WERI-Rb-1 (cell line): ENCODE data around the gene SIAH2.

Source experiments
- DNase-seq: peaks from one replicate; pipeline ENCODE4 v3.0.0-alpha.2; 2020
- H3K27ac ChIP-seq: fragments of 250-450 bp; sonication (Bioruptor Pico); 2 replicates; pipeline ENCODE4 v1.5.1; 2020; ENCODE audit warnings: mild to moderate bottlenecking, moderate library complexity
- H3K27me3 ChIP-seq: fragments of 250-450 bp; sonication (Bioruptor Pico); 2 replicates; pipeline ENCODE4 v1.5.1; 2021; ENCODE audit warnings: mild to moderate bottlenecking, low read depth, moderate library complexity; ENCODE audit not compliant: insufficient read depth, severe bottlenecking
- H3K36me3 ChIP-seq: fragments of 250-450 bp; sonication (Bioruptor Pico); 2 replicates; pipeline ENCODE4 v1.5.1; 2020; ENCODE audit warnings: mild to moderate bottlenecking, moderate library complexity
- H3K4me3 ChIP-seq: 2 replicates; pipeline ENCODE4 v1.5.1; 2011; ENCODE audit warnings: low read depth, mild to moderate bottlenecking, control low read depth, low read length
- H3K9me3 ChIP-seq: fragments of 250-450 bp; sonication (Bioruptor Pico); 2 replicates; pipeline ENCODE4 v1.5.1; 2021; ENCODE audit warnings: mild to moderate bottlenecking, moderate library complexity; ENCODE audit not compliant: severe bottlenecking
- TF ChIP-seq, protein P1 (sequence below): IDR thresholded peaks from 2 replicates; pipeline ENCODE4 v1.5.1; 2011; ENCODE audit warnings: low read depth, mild to moderate bottlenecking, control low read depth, inconsistent platforms, low read length

The SIAH2 gene

GRCh38 chr3:150697646-150698045, 65.3 kb downstream of the SIAH2 start:
- no peak for DNase-seq
- Histone ChIP-seq H3K4me3 (no peak overlapping the region), H3K27me3 (peaks cover 32% of the 10 kb centered on the region), H3K36me3 (no peaks in the 10 kb centered on the region), H3K27ac (no peak overlapping the region), H3K9me3 (peaks cover 6% of the 10 kb centered on the region)
- TF ChIP-seq, protein P1, sequence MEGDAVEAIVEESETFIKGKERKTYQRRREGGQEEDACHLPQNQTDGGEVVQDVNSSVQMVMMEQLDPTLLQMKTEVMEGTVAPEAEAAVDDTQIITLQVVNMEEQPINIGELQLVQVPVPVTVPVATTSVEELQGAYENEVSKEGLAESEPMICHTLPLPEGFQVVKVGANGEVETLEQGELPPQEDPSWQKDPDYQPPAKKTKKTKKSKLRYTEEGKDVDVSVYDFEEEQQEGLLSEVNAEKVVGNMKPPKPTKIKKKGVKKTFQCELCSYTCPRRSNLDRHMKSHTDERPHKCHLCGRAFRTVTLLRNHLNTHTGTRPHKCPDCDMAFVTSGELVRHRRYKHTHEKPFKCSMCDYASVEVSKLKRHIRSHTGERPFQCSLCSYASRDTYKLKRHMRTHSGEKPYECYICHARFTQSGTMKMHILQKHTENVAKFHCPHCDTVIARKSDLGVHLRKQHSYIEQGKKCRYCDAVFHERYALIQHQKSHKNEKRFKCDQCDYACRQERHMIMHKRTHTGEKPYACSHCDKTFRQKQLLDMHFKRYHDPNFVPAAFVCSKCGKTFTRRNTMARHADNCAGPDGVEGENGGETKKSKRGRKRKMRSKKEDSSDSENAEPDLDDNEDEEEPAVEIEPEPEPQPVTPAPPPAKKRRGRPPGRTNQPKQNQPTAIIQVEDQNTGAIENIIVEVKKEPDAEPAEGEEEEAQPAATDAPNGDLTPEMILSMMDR, result no peak

DNA sequence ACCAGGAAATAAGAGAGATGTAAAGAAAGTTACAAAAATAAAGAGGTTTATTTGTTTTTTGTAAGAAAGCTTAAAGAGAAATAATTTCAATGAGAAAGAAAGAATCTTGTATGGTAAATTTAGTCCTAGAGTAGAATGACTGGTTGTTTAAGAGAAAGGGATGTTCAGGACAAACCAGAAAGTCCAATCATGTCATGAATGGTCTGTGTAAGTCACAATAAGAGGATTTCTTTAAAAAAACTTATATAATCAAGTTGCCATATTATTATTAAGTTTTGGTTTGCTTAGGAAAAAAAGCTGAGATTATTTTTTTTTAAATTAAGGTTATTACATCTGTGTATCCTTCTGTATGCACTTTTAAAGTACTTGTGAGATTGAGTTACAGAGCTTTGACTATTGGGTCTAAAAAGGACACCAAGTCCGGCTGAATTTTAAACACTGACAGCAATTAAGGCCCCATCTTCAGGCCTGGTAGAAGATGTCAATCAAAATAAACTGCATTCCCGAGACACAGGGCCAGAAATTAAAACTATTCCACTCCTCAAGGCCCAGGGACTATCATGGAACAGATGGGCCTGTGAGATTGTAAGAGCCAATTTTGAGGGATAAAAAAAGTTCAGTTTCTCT, 71.4 kb downstream of the SIAH2 start:
- H3K36me3 ChIP-seq, result no peaks in the 10 kb centered on the region
- no peak overlapping the region for H3K27ac ChIP-seq
- TF ChIP-seq, protein P1, result no peak
- DNase-seq, result no peak
- peaks cover 13% of the 10 kb centered on the region for H3K9me3 ChIP-seq
- H3K27me3 ChIP-seq, result peaks cover 38% of the 10 kb centered on the region
- H3K4me3 ChIP-seq, result no peak overlapping the region
